Panc1 (cell line): ENCODE measurements around the gene TUBB8. TPM values are rescaled to one million over a fixed set of nuclear protein-coding genes. Genes with fewer than 3 reads are reported as not detected.
A peak's percentile ranks its signal among the peaks of the same experiment; 100 is the strongest.
"Not testable (repeated sequence)": the region's sequence is repeated elsewhere in the genome, so short reads cannot be mapped to it uniquely, and the experiment has no call there.

Source experiments
- ATAC-seq: fragments of 200-7000 bp; cut with Tn5 transposase; 2 replicates; pipeline ENCODE4 v1.9.1; 2020; ENCODE audit warnings: mild to moderate bottlenecking, moderate library complexity
- BruUV-seq: library from RNA; stranded (reverse); fragments of 400-500 nt; replicated peaks from 2 replicates; lab custom pipeline; 2021; lab: Mats Ljungman, UMichigan
- CTCF ChIA-PET: fragments of 300-600 bp; sonication (Branson Sonifier 250); formaldehyde crosslinking; loops from one replicate; lab custom pipeline; 2022; ENCODE audit warnings: antibody characterized with exemption; lab: Charles Lee
- POLR2A ChIA-PET: fragments of 300-600 bp; sonication (Branson Sonifier 250); formaldehyde crosslinking; loops from one replicate; lab custom pipeline; 2022; ENCODE audit warnings: antibody characterized with exemption; lab: Charles Lee
- DNase-seq: peaks from one replicate; pipeline ENCODE4 v3.0.0-alpha.2; 2010; ENCODE audit warnings: low read depth, low spot score
- H3K27ac ChIP-seq: 2 replicates; pipeline ENCODE4 v1.5.1; 2011; ENCODE audit warnings: mild to moderate bottlenecking, low read length, inconsistent platforms
- H3K27me3 ChIP-seq: fragments of 200-500 bp; sonication (Bioruptor generic); 2 replicates; pipeline ENCODE4 v1.6.0; 2014; ENCODE audit warnings: low read length, inconsistent platforms; ENCODE audit not compliant: control insufficient read depth, insufficient read depth
- H3K36me3 ChIP-seq: fragments of 200-500 bp; sonication (Bioruptor generic); 2 replicates; pipeline ENCODE4 v1.5.1; 2014; ENCODE audit warnings: inconsistent platforms, mild to moderate bottlenecking, low read length, moderate library complexity; ENCODE audit not compliant: control insufficient read depth, insufficient read depth
- H3K4me1 ChIP-seq: 2 replicates; pipeline ENCODE4 v1.5.1; 2011; ENCODE audit warnings: inconsistent platforms, mild to moderate bottlenecking, low read length, moderate library complexity; ENCODE audit not compliant: control insufficient read depth, insufficient read depth
- H3K4me3 ChIP-seq, 2 experiments: 2 replicates each; pipeline ENCODE4 v1.5.1; 2011 to 2012; ENCODE audit warnings: low read depth in 2 of 2, low read length in 2 of 2, mild to moderate bottlenecking in 2 of 2, inconsistent platforms in 1 of 2, moderate library complexity in 1 of 2
- H3K9me3 ChIP-seq: fragments of 200-500 bp; sonication (Bioruptor generic); 2 replicates; pipeline ENCODE4 v1.5.1; 2014; ENCODE audit warnings: low read depth, mild to moderate bottlenecking, inconsistent platforms, low read length, moderate library complexity; ENCODE audit not compliant: control insufficient read depth, insufficient read depth
- in situ Hi-C: cut with HindIII; loops from 2 replicates; pipeline ENCODE4 v1.10.0; 2016; ENCODE audit warnings: low sequenced_read_pairs, low pct_unique_long_range_greater_than_20kb
- intact Hi-C: fragments of 100-400 bp; cut with micrococcal nuclease; formaldehyde crosslinking; loops from one replicate; pipeline ENCODE4 v1.10.0; 2022; ENCODE audit not compliant: unreplicated experiment
- total RNA-seq: library from RNA; stranded (reverse); gene quantifications from one replicate; pipeline ENCODE4 v1.2.1, GENCODE V29; 2021; ENCODE audit not compliant: unreplicated experiment

TUBB8 gene
- total RNA-seq, 1 experiment from 2014 or later = 0.08 TPM

DNA sequence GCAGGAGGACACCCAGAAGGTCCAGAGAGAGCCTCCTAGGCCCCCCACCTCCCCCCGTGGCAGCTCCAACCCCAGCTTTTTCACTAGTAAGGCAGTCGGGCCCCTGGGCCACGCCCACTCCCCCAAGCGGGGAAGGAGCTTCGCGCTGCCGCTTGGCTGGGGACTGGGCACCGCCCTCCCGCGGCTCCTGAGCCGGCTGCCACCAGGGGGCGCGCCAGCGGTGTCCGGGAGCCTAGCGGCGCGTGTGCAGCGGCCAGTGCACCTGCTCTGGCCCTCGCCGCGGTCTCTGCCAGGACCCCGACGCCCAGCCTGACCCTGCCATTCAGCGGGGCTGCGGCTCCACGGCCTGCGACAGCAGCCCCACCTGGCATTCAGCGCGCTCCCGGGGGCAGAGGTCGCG, 37.8 kb downstream of the TUBB8 start:
- BruUV-seq, H3K27me3 ChIP-seq, intact Hi-C loops, in situ Hi-C loops, H3K27ac ChIP-seq, CTCF ChIA-PET, DNase-seq, H3K4me3 ChIP-seq, H3K9me3 ChIP-seq, H3K36me3 ChIP-seq, H3K4me1 ChIP-seq, POLR2A ChIA-PET: not testable (repeated sequence)
- ATAC-seq = peak; percentile 97

DNA sequence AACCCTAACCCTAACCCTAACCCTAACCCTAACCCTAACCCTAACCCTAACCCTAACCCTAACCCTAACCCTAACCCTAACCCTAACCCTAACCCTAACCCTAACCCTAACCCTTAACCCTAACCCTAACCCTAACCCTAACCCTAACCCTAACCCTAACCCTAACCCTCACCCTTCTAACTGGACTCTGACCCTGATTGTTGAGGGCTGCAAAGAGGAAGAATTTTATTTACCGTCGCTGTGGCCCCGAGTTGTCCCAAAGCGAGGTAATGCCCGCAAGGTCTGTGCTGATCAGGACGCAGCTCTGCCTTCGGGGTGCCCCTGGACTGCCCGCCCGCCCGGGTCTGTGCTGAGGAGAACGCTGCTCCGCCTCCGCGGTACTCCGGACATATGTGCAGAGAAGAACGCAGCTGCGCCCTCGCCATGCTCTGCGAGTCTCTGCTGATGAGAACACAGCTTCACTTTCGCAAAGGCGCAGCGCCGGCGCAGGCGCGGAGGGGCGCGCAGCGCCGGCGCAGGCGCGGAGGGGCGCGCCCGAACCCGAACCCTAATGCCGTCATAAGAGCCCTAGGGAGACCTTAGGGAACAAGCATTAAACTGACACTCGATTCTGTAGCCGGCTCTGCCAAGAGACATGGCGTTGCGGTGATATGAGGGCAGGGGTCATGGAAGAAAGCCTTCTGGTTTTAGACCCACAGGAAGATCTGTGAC, 38.7 kb downstream of the TUBB8 start:
- H3K4me3 ChIP-seq, in situ Hi-C loops, H3K9me3 ChIP-seq, ATAC-seq, DNase-seq, H3K27me3 ChIP-seq, BruUV-seq, H3K27ac ChIP-seq, H3K4me1 ChIP-seq, H3K36me3 ChIP-seq, CTCF ChIA-PET, POLR2A ChIA-PET, intact Hi-C loops: not testable (repeated sequence)

Other genes starting within 250 kb of the TUBB8 start
- 37.5 TPM for gene ZMYND11, start 86.2 kb upstream of the TUBB8 start, total RNA-seq